Measurements from ENCODE around the gene SYT1. TPM values are rescaled to one million over a fixed set of nuclear protein-coding genes. Genes with fewer than 3 reads are reported as not detected.

The SYT1 gene
- total RNA-seq, 1 experiment from 2014 or later: 44.9 TPM

DNA sequence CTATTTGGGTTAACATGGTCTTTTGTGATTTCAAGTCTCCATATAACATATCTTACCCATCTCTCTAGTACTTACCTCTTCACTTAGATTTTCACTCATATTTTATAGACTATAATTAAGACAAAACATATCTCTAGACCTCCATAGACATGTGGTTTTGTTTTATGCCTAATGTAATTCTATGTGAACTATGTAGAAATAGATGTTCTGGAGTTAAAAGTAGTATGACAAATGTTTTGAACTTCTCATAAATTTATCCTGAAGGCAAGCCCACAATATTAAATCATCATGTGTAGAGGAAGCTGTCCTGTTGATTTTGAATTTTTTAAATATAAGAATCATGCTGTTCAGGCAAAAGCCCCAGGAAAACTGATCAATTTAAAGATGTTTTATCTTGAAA is 169.2 kb downstream of the SYT1 start:
- BruUV-seq (replicated peaks): no TSS peak
- no peak overlapping the region for H3K27ac ChIP-seq (ENCODE audit: low read depth, low read length)
- H3K9me2 ChIP-seq (ENCODE audit: insufficient read depth): no peaks in the 10 kb centered on the region
- H3K36me3 ChIP-seq (ENCODE audit: control insufficient read depth in 1 of 2, insufficient read depth in 2 of 2, low read length in 2 of 2): no peaks in the 10 kb centered on the region
- TF ChIP-seq EZH2 (IDR thresholded peaks at IDR 0.05) (no peak), RAD21 (IDR thresholded peaks at IDR 0.05; ENCODE audit: low read depth) (no peak), EGR1 (IDR thresholded peaks at IDR 0.05; ENCODE audit: low read depth) (no peak), SP1 (IDR thresholded peaks at IDR 0.05; ENCODE audit: low read depth) (no peak), POLR2AphosphoS5 (IDR thresholded peaks at IDR 0.05; ENCODE audit: low read depth, low read length) (no peak), FOSL1 (IDR thresholded peaks at IDR 0.05; ENCODE audit: low read depth) (no peak), CEBPB (IDR thresholded peaks at IDR 0.05; ENCODE audit: low read depth) (no peak), CBX3 (IDR thresholded peaks at IDR 0.05; ENCODE audit: low read depth) (no peak), ZBTB33 (IDR thresholded peaks at IDR 0.05; ENCODE audit: extremely low read depth, insufficient replicate concordance, low read length) (no peak), YY1 (IDR thresholded peaks at IDR 0.05; ENCODE audit: extremely low read depth, insufficient replicate concordance, low read depth, low read length) (no peak), ZFX (IDR thresholded peaks at IDR 0.05) (no peak), CTCF (IDR thresholded peaks at IDR 0.05 in 2 of 3, conservative IDR thresholded peaks at IDR 0.05 in 1 of 3; ENCODE audit: borderline replicate concordance in 1 of 3, insufficient read depth in 1 of 3, low read depth in 2 of 3, low read length in 2 of 3) (no peak), MAX (IDR thresholded peaks at IDR 0.05) (no peak), SIN3A (IDR thresholded peaks at IDR 0.05; ENCODE audit: low read depth) (no peak), JUND (IDR thresholded peaks at IDR 0.05) (no peak), ELF1 (IDR thresholded peaks at IDR 0.05; ENCODE audit: borderline replicate concordance, low read depth) (no peak)
- TF ChIP-seq, protein P1, sequence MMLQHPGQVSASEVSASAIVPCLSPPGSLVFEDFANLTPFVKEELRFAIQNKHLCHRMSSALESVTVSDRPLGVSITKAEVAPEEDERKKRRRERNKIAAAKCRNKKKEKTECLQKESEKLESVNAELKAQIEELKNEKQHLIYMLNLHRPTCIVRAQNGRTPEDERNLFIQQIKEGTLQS (IDR thresholded peaks at IDR 0.05): no peak
- TF ChIP-seq, protein P2, sequence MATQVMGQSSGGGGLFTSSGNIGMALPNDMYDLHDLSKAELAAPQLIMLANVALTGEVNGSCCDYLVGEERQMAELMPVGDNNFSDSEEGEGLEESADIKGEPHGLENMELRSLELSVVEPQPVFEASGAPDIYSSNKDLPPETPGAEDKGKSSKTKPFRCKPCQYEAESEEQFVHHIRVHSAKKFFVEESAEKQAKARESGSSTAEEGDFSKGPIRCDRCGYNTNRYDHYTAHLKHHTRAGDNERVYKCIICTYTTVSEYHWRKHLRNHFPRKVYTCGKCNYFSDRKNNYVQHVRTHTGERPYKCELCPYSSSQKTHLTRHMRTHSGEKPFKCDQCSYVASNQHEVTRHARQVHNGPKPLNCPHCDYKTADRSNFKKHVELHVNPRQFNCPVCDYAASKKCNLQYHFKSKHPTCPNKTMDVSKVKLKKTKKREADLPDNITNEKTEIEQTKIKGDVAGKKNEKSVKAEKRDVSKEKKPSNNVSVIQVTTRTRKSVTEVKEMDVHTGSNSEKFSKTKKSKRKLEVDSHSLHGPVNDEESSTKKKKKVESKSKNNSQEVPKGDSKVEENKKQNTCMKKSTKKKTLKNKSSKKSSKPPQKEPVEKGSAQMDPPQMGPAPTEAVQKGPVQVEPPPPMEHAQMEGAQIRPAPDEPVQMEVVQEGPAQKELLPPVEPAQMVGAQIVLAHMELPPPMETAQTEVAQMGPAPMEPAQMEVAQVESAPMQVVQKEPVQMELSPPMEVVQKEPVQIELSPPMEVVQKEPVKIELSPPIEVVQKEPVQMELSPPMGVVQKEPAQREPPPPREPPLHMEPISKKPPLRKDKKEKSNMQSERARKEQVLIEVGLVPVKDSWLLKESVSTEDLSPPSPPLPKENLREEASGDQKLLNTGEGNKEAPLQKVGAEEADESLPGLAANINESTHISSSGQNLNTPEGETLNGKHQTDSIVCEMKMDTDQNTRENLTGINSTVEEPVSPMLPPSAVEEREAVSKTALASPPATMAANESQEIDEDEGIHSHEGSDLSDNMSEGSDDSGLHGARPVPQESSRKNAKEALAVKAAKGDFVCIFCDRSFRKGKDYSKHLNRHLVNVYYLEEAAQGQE (IDR thresholded peaks at IDR 0.05; ENCODE audit: low read depth): no peak
- no peaks in the 10 kb centered on the region; the same call in 1 of the 2 replicates for H3K79me2 ChIP-seq (ENCODE audit: insufficient read depth, low read length)
- no peaks in the 10 kb centered on the region for H4K20me1 ChIP-seq (ENCODE audit: insufficient read depth)
- CTCF ChIA-PET: no interaction called here
- POLR2A ChIA-PET: no interaction called here
- no peak overlapping the region for H3K4me2 ChIP-seq (ENCODE audit: low read length)
- intact Hi-C loops (cut with micrococcal nuclease): no loop called here
- no peaks in the 10 kb centered on the region for H3K27me3 ChIP-seq (ENCODE audit: insufficient read depth, low read length)
- H2AFZ ChIP-seq (ENCODE audit: low read depth, low read length, poor library complexity, severe bottlenecking): no peak overlapping the region
- no peaks in the 10 kb centered on the region for H3K4me1 ChIP-seq (ENCODE audit: control insufficient read depth in 1 of 2, insufficient read depth in 2 of 2, low read length in 2 of 2)
- H3K4me3 ChIP-seq (replicated peaks in 1 of 2; ENCODE audit: low read depth in 1 of 2, low read length in 2 of 2): no peak overlapping the region
- DNase-seq (ENCODE audit: low read depth, low spot score) (no peak), ATAC-seq (no peak)
- no peak overlapping the region for H3K9ac ChIP-seq (ENCODE audit: low read length)
- H3K9me3 ChIP-seq (ENCODE audit: control insufficient read depth in 1 of 2, insufficient read depth in 1 of 2, low read depth in 1 of 2, low read length in 2 of 2): no peaks in the 10 kb centered on the region
- RAD21 ChIA-PET (ENCODE audit: low non-redundant PET in 1 of 2, low total read pairs in 2 of 2, uncharacterized antibody in 2 of 2, unreplicated experiment in 2 of 2): no interaction called here

Measured in HCT116 (cell line).